Activated CD4-positive, alpha-beta T cell treated with anti-CD3 and anti-CD28 coated beads for 36 hours (primary cell): Measurements from ENCODE around the gene PNPLA7. TPM values are rescaled to one million over a fixed set of nuclear protein-coding genes. Genes with fewer than 3 reads are reported as not detected.
A peak's percentile ranks its signal among the peaks of the same experiment; 100 is the strongest.

Experiments used
- ATAC-seq: fragments of 200-7000 bp; cut with Tn5 transposase; one replicate; pipeline ENCODE4 v1.10.0; 2021; ENCODE audit warnings: mild to moderate bottlenecking, moderate library complexity
- CTCF ChIA-PET: fragments of 350-600 bp; sonication (Branson Sonifier 250); formaldehyde crosslinking; loops from one replicate; lab custom pipeline; 2021; ENCODE audit warnings: antibody characterized with exemption; lab: Charles Lee
- POLR2A ChIA-PET: fragments of 350-600 bp; sonication (Branson Sonifier 250); formaldehyde crosslinking; loops from one replicate; lab custom pipeline; 2021; ENCODE audit warnings: antibody characterized with exemption, inconsistent platforms; lab: Charles Lee
- DNase-seq: peaks from one replicate; pipeline ENCODE4 v3.0.0-alpha.2; 2020
- H3K27ac Mint-ChIP-seq: one replicate; pipeline ENCODE4 v1.8.0; 2021; ENCODE audit warnings: mixed read lengths
- H3K27me3 Mint-ChIP-seq: one replicate; pipeline ENCODE4 v1.8.0; 2021; ENCODE audit warnings: mixed read lengths
- H3K36me3 Mint-ChIP-seq: one replicate; pipeline ENCODE4 v1.8.0; 2021; ENCODE audit warnings: low read depth, mixed read lengths
- H3K4me1 Mint-ChIP-seq: one replicate; pipeline ENCODE4 v1.8.0; 2021; ENCODE audit warnings: mixed read lengths
- H3K4me3 Mint-ChIP-seq: one replicate; pipeline ENCODE4 v1.8.0; 2021; ENCODE audit warnings: mild to moderate bottlenecking, moderate library complexity, mixed read lengths
- H3K9me3 Mint-ChIP-seq: one replicate; pipeline ENCODE4 v1.8.0; 2021; ENCODE audit warnings: low read depth, mixed read lengths
- intact Hi-C, 2 experiments: fragments of 100-400 bp; cut with DNase I in 1 of 2; cut with micrococcal nuclease in 1 of 2; formaldehyde crosslinking; loops; one replicate each; pipeline versions ENCODE4 v1.14.2 to v1.15.1; 2022 to 2024; cut with DNase I, micrococcal nuclease
- total RNA-seq, 2 experiments: library from RNA; stranded (reverse); gene quantifications; one replicate each; pipeline ENCODE4 v1.2.3, GENCODE V29; 2021

PNPLA7 gene
- total RNA-seq, 2 experiments from 2014 or later = 3.1 to 3.6 TPM

GRCh38 chr9:137482094-137482781 lies 68.0 kb downstream of the PNPLA7 start:
- ATAC-seq (peak; percentile 61), DNase-seq (peak; percentile 34)
- no peaks in the 10 kb centered on the region for H3K27me3 Mint-ChIP-seq

DNA sequence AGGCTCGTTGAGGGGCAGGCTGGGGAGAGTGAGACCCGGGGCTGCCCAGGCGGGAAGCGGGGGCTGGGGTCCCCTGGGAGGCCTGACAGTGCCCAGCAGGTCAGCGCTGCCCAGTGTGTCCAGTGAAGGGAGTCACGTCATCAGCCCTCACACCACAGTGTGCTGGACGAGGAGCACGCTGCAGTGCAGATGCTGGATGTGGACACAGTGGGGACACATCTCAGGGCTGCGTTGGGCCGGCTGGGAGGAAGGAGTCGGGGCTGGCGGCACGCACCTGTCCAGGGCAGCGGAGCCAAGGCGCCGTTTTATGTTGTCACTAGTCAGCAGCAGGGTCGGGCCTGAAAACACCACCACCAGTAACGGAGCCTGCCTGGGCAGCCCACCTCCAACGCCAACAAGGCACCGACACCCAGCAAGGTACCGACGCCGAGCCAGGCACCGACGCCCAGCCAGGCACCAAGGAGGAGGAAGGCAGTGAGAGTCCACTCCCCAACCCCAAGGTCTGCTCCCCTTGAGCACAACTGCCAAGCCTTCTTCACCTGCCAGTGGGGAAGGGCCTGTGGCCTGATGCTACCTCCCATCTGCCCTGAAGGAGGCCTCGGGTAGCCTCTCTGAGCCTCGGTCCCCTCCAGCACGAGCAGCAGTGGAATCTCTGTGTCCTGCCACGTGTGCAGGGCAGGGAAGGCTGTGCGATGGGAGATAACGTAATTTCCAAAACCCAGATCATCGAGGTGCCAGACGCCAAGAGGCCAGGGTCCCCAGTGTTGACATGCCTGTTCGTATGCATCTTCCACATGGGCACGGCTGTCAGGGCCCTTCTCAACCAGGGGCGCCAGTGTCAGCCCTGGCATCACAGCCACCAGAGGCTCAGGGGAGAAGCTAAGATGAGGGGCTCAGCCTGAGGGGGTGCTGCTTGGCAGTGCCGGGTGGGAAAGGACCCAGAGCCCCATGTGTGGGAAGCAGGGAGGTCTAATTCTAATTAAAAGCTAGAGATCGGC lies 69.2 kb downstream of the PNPLA7 start:
- ATAC-seq = no peak
- DNase-seq = no peak
- ChIA-PET POLR2A (no interaction called here), CTCF (interaction anchor here (0.6 kb wide), 1 partner anchor 807 kb away, joined by 3 read pairs; no protein-coding TSS in a partner anchor)
- no peaks in the 10 kb centered on the region for H3K27me3 Mint-ChIP-seq
- no peak overlapping the region for H3K4me3 Mint-ChIP-seq
- H3K9me3 Mint-ChIP-seq = peaks cover 3% of the 10 kb centered on the region
- H3K27ac Mint-ChIP-seq = no peak overlapping the region
- H3K4me1 Mint-ChIP-seq = peaks cover 9% of the 10 kb centered on the region
- intact Hi-C loops = no loop called here
- H3K36me3 Mint-ChIP-seq = no peaks in the 10 kb centered on the region

More at GRCh38 chr9:137482094-137482781, 68.0 kb downstream of the PNPLA7 start:
- intact Hi-C loops = no loop called here
- Mint-ChIP-seq H3K4me3 (no peak overlapping the region), H3K27ac (no peak overlapping the region), H3K36me3 (no peaks in the 10 kb centered on the region), H3K9me3 (no peaks in the 10 kb centered on the region), H3K4me1 (peaks cover 9% of the 10 kb centered on the region)
- POLR2A ChIA-PET = no interaction called here
- CTCF ChIA-PET = no interaction called here

GRCh38 chr9:137479892-137480685 lies 70.1 kb downstream of the PNPLA7 start:
- peaks cover 8% of the 10 kb centered on the region for H3K9me3 Mint-ChIP-seq
- no peaks in the 10 kb centered on the region for H3K27me3 Mint-ChIP-seq
- DNase-seq (no peak), ATAC-seq (no peak)
- H3K36me3 Mint-ChIP-seq = peaks cover 4% of the 10 kb centered on the region
- H3K4me1 Mint-ChIP-seq = peaks cover 9% of the 10 kb centered on the region
- H3K4me3 Mint-ChIP-seq = no peak overlapping the region
- ChIA-PET CTCF (no interaction called here), POLR2A (no interaction called here)
- no peak overlapping the region for H3K27ac Mint-ChIP-seq
- intact Hi-C loops = no loop called here

GRCh38 chr9:137478962-137479861 lies 71.0 kb downstream of the PNPLA7 start:
- H3K9me3 Mint-ChIP-seq = peaks cover 11% of the 10 kb centered on the region
- ChIA-PET CTCF (no interaction called here), POLR2A (no interaction called here)
- H3K4me1 Mint-ChIP-seq = peaks cover 9% of the 10 kb centered on the region
- DNase-seq = no peak
- no peak overlapping the region for H3K27ac Mint-ChIP-seq
- no peak for ATAC-seq
- H3K27me3 Mint-ChIP-seq = no peaks in the 10 kb centered on the region
- peaks cover 6% of the 10 kb centered on the region for H3K36me3 Mint-ChIP-seq
- intact Hi-C loops = no loop called here
- H3K4me3 Mint-ChIP-seq = no peak overlapping the region

- Mint-ChIP-seq H3K27me3 (no peaks in the 10 kb centered on the region), H3K4me1 (peaks cover 9% of the 10 kb centered on the region), H3K36me3 (peaks cover 10% of the 10 kb centered on the region), H3K4me3 (no peak overlapping the region), H3K9me3 (peaks cover 12% of the 10 kb centered on the region), H3K27ac (no peak overlapping the region)
- ChIA-PET POLR2A (no interaction called here), CTCF (interaction anchor here (0.7 kb wide), 1 partner anchor 112 kb away, joined by 4 read pairs; no protein-coding TSS in a partner anchor)
- intact Hi-C loops = no loop called here
- DNase-seq (no peak), ATAC-seq (no peak)
Measured at GRCh38 chr9:137478613-137478961, 71.6 kb downstream of the PNPLA7 start.

DNA sequence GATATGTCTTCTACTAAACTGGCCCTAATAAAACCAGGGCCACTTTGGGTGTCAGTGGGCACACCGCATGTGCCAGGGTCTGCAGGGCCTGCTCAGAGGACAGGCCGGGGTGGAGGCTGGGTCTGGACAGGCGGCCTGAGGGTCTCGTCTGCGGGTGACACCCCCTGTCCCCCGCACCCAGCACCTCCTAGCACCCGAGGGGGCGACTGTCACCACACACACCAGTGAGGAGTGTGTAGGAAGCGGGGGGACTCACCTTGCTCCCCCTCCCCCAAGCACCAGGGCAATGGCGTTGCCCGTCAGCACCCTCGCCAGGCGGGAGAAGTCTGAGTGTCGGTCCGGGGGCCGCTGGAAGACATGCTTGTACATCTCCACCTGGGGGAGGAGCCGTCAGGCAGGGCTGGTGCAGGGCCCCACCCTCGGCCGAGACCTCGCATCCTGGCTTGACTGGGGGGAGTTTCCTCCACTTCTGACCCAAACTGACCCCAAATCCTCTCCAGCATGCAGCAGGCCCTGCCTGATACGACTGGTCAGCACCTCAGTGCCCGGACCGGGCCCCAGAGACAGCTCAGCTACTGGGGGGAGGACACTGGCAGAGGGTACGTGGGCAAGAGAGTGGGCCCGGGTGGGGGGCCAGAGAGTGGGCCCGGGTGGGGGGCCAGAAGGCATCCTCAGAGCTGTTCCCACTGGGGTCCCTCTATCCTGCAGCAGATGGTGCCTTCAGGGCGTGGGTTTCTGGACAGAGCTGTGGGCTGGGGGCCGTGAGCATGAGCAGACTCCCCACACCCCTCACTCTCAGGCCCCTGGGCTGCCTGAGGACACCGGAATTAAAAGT lies 72.2 kb downstream of the PNPLA7 start:
- H3K4me1 Mint-ChIP-seq = peaks cover 9% of the 10 kb centered on the region
- ChIA-PET POLR2A (no interaction called here), CTCF (interaction anchor here (0.7 kb wide), 1 partner anchor 112 kb away, joined by 4 read pairs; no protein-coding TSS in a partner anchor)
- peaks cover 12% of the 10 kb centered on the region for H3K9me3 Mint-ChIP-seq
- H3K27me3 Mint-ChIP-seq = no peaks in the 10 kb centered on the region
- no peak overlapping the region for H3K27ac Mint-ChIP-seq
- no peak for ATAC-seq
- H3K4me3 Mint-ChIP-seq = no peak overlapping the region
- intact Hi-C loops = no loop called here
- no peak for DNase-seq
- H3K36me3 Mint-ChIP-seq = peaks cover 13% of the 10 kb centered on the region

DNA sequence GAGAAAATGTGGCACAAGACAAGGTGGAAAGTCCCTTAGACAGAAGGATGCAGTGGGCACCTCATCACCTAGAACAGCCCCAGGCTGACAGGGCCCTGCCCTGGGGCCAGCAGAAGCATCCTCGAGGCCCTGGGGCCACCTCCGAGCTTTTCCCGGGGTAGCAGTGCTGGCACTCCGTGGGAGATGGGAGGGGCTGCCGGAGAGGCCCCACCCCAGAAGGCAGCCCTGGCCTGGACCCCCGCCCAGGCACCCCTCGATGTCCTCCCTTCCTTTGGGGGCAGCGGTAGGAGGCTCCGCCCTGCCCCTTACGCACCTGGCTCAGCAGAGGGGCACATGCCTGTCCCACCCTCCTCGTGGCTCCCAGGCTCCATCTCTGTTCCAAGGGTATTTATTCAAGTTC lies 73.3 kb downstream of the PNPLA7 start:
- no peak overlapping the region for H3K27ac Mint-ChIP-seq
- POLR2A ChIA-PET = no interaction called here
- no peaks in the 10 kb centered on the region for H3K27me3 Mint-ChIP-seq
- CTCF ChIA-PET = no interaction called here
- peaks cover 4% of the 10 kb centered on the region for H3K4me1 Mint-ChIP-seq
- peaks cover 16% of the 10 kb centered on the region for H3K36me3 Mint-ChIP-seq
- ATAC-seq (no peak), DNase-seq (no peak)
- intact Hi-C loops = no loop called here
- H3K9me3 Mint-ChIP-seq = peaks cover 12% of the 10 kb centered on the region
- H3K4me3 Mint-ChIP-seq = no peak overlapping the region

- ATAC-seq (no peak), DNase-seq (no peak)
- CTCF ChIA-PET = no interaction called here
- POLR2A ChIA-PET = no interaction called here
- H3K27me3 Mint-ChIP-seq = no peaks in the 10 kb centered on the region
- H3K4me3 Mint-ChIP-seq = no peak overlapping the region
- H3K27ac Mint-ChIP-seq = no peak overlapping the region
- intact Hi-C loops = no loop called here
- peaks cover 12% of the 10 kb centered on the region for H3K9me3 Mint-ChIP-seq
- peaks cover 2% of the 10 kb centered on the region for H3K4me1 Mint-ChIP-seq
- H3K36me3 Mint-ChIP-seq = peaks cover 16% of the 10 kb centered on the region
Measured at GRCh38 chr9:137475666-137476065, 74.5 kb downstream of the PNPLA7 start.

GRCh38 chr9:137474271-137474670 lies 75.9 kb downstream of the PNPLA7 start:
- H3K4me3 Mint-ChIP-seq = no peak overlapping the region
- peaks cover under 1% of the 10 kb centered on the region for H3K27me3 Mint-ChIP-seq
- intact Hi-C loops = no loop called here
- ATAC-seq = no peak
- ChIA-PET POLR2A (no interaction called here), CTCF (interaction anchor here (0.6 kb wide), 1 partner anchor 35 kb away, joined by 3 read pairs; no protein-coding TSS in a partner anchor)
- H3K4me1 Mint-ChIP-seq = peaks cover 5% of the 10 kb centered on the region
- H3K27ac Mint-ChIP-seq = no peak overlapping the region
- H3K9me3 Mint-ChIP-seq = peaks cover 12% of the 10 kb centered on the region
- no peak for DNase-seq
- H3K36me3 Mint-ChIP-seq = peaks cover 16% of the 10 kb centered on the region

- intact Hi-C loops = no loop called here
- peaks cover 4% of the 10 kb centered on the region for H3K27me3 Mint-ChIP-seq
- POLR2A ChIA-PET = no interaction called here
- CTCF ChIA-PET = interaction anchor here (1.3 to 2.0 kb wide), 2 partner anchors 11 to 64 kb away, joined by 5 to 7 read pairs; partner anchors contain the start of gene NSMF
- ATAC-seq (no peak), DNase-seq (no peak)
- H3K4me3 Mint-ChIP-seq = no peak overlapping the region
- H3K9me3 Mint-ChIP-seq = peaks cover 7% of the 10 kb centered on the region
- H3K36me3 Mint-ChIP-seq = peaks cover 14% of the 10 kb centered on the region
- H3K27ac Mint-ChIP-seq = no peak overlapping the region
- H3K4me1 Mint-ChIP-seq = peaks cover 5% of the 10 kb centered on the region
Measured at GRCh38 chr9:137470785-137471184, 79.4 kb downstream of the PNPLA7 start.
